Eye (tissue), 1 donor: ENCODE data around the gene ARHGAP1.

Source experiments
- DNase-seq: peaks from one replicate; pipeline ENCODE4 v3.0.0-alpha.2; 2015

Gene ARHGAP1

GRCh38 chr11:46692450-46692849 is 8.0 kb downstream of the ARHGAP1 start:
- no peak for DNase-seq

GRCh38 chr11:46690702-46691101 is 9.7 kb downstream of the ARHGAP1 start:
- DNase-seq, result no peak

- DNase-seq, result no peak
Observed at GRCh38 chr11:46686886-46687795, 13.3 kb downstream of the ARHGAP1 start.

GRCh38 chr11:46684367-46684766 is 16.1 kb downstream of the ARHGAP1 start:
- DNase-seq, result no peak

GRCh38 chr11:46682773-46683752 is 17.4 kb downstream of the ARHGAP1 start:
- no peak for DNase-seq

- DNase-seq, result no peak
Observed at GRCh38 chr11:46681814-46682213, 18.6 kb downstream of the ARHGAP1 start.

- DNase-seq, result no peak
Observed at GRCh38 chr11:46680815-46681214, 19.6 kb downstream of the ARHGAP1 start.

GRCh38 chr11:46680164-46680760 is 20.2 kb downstream of the ARHGAP1 start:
- no peak for DNase-seq

- DNase-seq, result no peak
Observed at GRCh38 chr11:46679241-46680163, 20.9 kb downstream of the ARHGAP1 start.

GRCh38 chr11:46678741-46679130 is 21.7 kb downstream of the ARHGAP1 start:
- no peak for DNase-seq

- DNase-seq, result no peak
Observed at GRCh38 chr11:46677991-46678740, 22.3 kb downstream of the ARHGAP1 start.

GRCh38 chr11:46677169-46677568 is 23.2 kb downstream of the ARHGAP1 start:
- no peak for DNase-seq

GRCh38 chr11:46676436-46677158 is 23.8 kb downstream of the ARHGAP1 start:
- DNase-seq, result no peak

- DNase-seq, result no peak
Observed at GRCh38 chr11:46675949-46676348, 24.5 kb downstream of the ARHGAP1 start.

GRCh38 chr11:46675288-46675851 is 25.0 kb downstream of the ARHGAP1 start:
- DNase-seq, result peak; percentile 25

GRCh38 chr11:46674463-46675287 is 25.7 kb downstream of the ARHGAP1 start:
- no peak for DNase-seq

GRCh38 chr11:46673713-46674462 is 26.5 kb downstream of the ARHGAP1 start:
- DNase-seq, result no peak

GRCh38 chr11:46672381-46672839 is 28.0 kb downstream of the ARHGAP1 start:
- no peak for DNase-seq
